Cardiac fibroblast (primary cell): ENCODE results near the gene HSPG2.

Experiments
- DNase-seq, 2 donors: peaks; one replicate each; pipeline versions ENCODE4 v3.0.0 to v3.0.0-alpha.2; 2010; ENCODE audit warnings: low read depth in 2 of 2
- H3K4me3 ChIP-seq, 2 donors: replicated peaks in 1 of 2; 1 replicate in 1 of 2; 2 replicates in 1 of 2; pipeline ENCODE4 v1.5.1; 2011; ENCODE audit warnings: low read depth in 2 of 2, low read length in 2 of 2, mild to moderate bottlenecking in 2 of 2, moderate library complexity in 1 of 2
- CTCF ChIP-seq: IDR thresholded peaks from one replicate; pipeline ENCODE4 v1.5.1; 2011; ENCODE audit warnings: low read depth, mild to moderate bottlenecking, low read length, inconsistent platforms

The HSPG2 gene

GRCh38 chr1:21894034-21894881 is 42.9 kb downstream of the HSPG2 start:
- DNase-seq, result no peak

GRCh38 chr1:21893046-21893805 is 43.9 kb downstream of the HSPG2 start:
- TF ChIP-seq CTCF, result no peak
- no peak overlapping the region for H3K4me3 ChIP-seq
- DNase-seq, result no peak

More at GRCh38 chr1:21894034-21894881, 42.9 kb downstream of the HSPG2 start:
- no peak overlapping the region for H3K4me3 ChIP-seq
- no peak for TF ChIP-seq CTCF

- H3K4me3 ChIP-seq, result no peak overlapping the region
- DNase-seq, result no peak
- no peak for TF ChIP-seq CTCF
Measured at GRCh38 chr1:21891621-21892479, 45.3 kb downstream of the HSPG2 start.

- H3K4me3 ChIP-seq, result no peak overlapping the region
- DNase-seq, result no peak
- no peak for TF ChIP-seq CTCF
Measured at GRCh38 chr1:21891081-21891480, 46.0 kb downstream of the HSPG2 start.

GRCh38 chr1:21888500-21888899 is 48.6 kb downstream of the HSPG2 start:
- no peak overlapping the region for H3K4me3 ChIP-seq
- TF ChIP-seq CTCF, result no peak
- DNase-seq, result no peak

GRCh38 chr1:21887796-21888195 is 49.3 kb downstream of the HSPG2 start:
- no peak for DNase-seq
- TF ChIP-seq CTCF, result no peak
- H3K4me3 ChIP-seq, result no peak overlapping the region
